OCI-LY3 (cell line): ENCODE results near the gene BBX.
A peak's percentile ranks its signal among the peaks of the same experiment; 100 is the strongest.

Experiments used
- H2AFZ ChIP-seq: fragments of 200-600, 300-600 bp; shearing (Covaris generic); 2 replicates; pipeline ENCODE4 v1.6.0; 2014; ENCODE audit warnings: antibody characterized with exemption, low read depth, low read length
- H3K27ac ChIP-seq: fragments of 200-600, 300-600 bp; sonication (generic); 2 replicates; pipeline ENCODE4 v1.5.1; 2014; ENCODE audit warnings: mild to moderate bottlenecking, low read length, moderate library complexity, mixed read lengths
- H3K27me3 ChIP-seq: fragments of 200-600, 300-600 bp; sonication (generic); 2 replicates; pipeline ENCODE4 v1.6.1; 2014; ENCODE audit warnings: low read depth, low read length, mixed read lengths
- H3K36me3 ChIP-seq: fragments of 200-600, 300-600 bp; sonication (generic); replicated peaks from 2 replicates; pipeline ENCODE3; 2014; ENCODE audit warnings: low read depth, low read length, mixed read lengths
- H3K4me1 ChIP-seq: fragments of 300-600, 200-600 bp; sonication (generic); 2 replicates; pipeline ENCODE4 v1.6.1; 2014; ENCODE audit warnings: low read length, mixed read lengths
- H3K4me2 ChIP-seq: fragments of 200-600, 300-600 bp; sonication (generic); 2 replicates; pipeline ENCODE4 v1.6.1; 2014; ENCODE audit warnings: low read length, mixed read lengths
- H3K4me3 ChIP-seq: fragments of 300-600, 200-600 bp; sonication (generic); 2 replicates; pipeline ENCODE4 v1.5.1; 2014; ENCODE audit warnings: antibody characterized with exemption, mild to moderate bottlenecking, low read length, moderate library complexity
- H3K79me2 ChIP-seq: fragments of 300-600, 200-600 bp; shearing (Covaris generic); 2 replicates; pipeline ENCODE4 v1.6.1; 2014; ENCODE audit warnings: mild to moderate bottlenecking, low read length, mixed read lengths
- H3K9ac ChIP-seq: fragments of 300-600, 200-600 bp; shearing (Covaris generic); 2 replicates; pipeline ENCODE4 v1.6.0; 2014; ENCODE audit warnings: mild to moderate bottlenecking, low read length, moderate library complexity
- H3K9me3 ChIP-seq: fragments of 200-600, 300-600 bp; shearing (Covaris generic); 2 replicates; pipeline ENCODE4 v1.6.1; 2014; ENCODE audit warnings: low read length, mixed read lengths; ENCODE audit not compliant: insufficient read depth
- H4K20me1 ChIP-seq: fragments of 200-600, 300-600 bp; sonication (generic); 2 replicates; pipeline ENCODE4 v1.6.1; 2016; ENCODE audit warnings: low read length, mixed read lengths; ENCODE audit not compliant: insufficient read depth
- EZH2phosphoT487 ChIP-seq: fragments of 200-600 bp; shearing (Covaris generic); IDR thresholded peaks from 2 replicates; pipeline ENCODE4 v1.6.1; 2018; ENCODE audit warnings: antibody characterized with exemption, mixed run types, low read depth
- TF ChIP-seq, protein P1 (sequence below): fragments of 200-600, 300-600 bp; sonication (generic); IDR thresholded peaks from 2 replicates; pipeline ENCODE4 v1.5.1; 2014; ENCODE audit warnings: antibody characterized with exemption, low read length, low read depth

BBX gene

DNA sequence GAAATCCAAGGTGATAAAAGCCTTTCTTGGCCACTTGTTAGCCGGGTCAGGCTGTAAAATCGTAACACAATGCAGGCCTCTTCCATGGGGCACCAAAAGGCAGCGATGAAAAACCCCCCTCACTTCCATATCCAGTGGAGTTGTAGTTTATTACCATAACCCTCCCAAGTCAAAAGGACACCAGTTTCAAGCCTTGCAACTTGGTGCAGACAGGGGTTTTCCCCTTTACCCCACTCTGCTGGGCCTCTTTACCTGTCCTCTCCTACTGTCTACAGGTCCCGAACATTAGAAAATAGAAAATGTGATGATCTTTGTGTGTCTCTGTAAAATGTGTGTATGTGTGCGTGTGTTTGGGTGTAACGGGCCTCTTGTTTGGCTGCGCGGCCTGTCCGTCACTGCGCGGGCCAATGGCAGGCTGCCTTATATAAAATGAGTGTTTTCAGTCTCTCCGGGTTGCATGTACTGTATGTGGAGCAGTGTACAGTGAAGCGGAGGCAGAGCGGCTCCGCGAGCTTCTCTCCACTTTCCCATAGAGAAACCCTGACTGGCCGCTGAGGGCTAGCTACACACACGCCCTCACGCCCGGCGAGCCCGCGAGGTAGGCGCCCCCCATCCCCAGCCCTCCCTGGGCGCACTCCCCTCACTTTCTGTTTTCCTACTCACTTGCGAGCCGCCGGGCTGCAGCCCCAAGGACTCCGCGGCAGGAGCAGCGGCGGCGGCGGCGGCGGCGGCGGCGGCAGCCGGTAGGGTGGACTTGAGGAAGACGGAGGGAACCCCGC, at the start of gene BBX:
BBX (plus strand) TSS at position 453 of the 779 bp plus-strand sequence. CDS start 187,499 bp downstream, outside the sequence.
- Histone ChIP-seq H3K27ac (peak within 1 kb of the TSS; percentile 73), H3K79me2 (peaks cover 38% of the 10 kb centered on the region)

DNA sequence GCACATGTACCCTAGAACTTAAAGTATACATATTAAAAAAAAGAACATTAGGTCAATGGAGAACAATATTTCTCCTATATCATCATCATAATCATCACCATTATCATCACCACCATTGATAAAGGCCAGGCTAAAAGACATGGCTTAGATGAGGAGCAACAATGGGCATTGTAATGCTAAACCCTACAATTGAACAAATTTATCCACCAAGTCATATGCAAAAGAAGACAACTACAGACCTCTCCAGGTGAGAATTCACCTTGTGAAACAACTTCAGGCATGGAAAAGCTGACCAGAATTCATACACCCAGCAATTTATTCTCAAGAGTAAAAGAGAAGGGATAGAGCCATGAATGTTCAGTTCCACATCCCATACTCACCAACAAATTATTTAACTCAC, 46.3 kb upstream of the BBX start:
- Histone ChIP-seq H3K27ac (no peak overlapping the region), H3K79me2 (no peaks in the 10 kb centered on the region), H3K36me3 (no peaks in the 10 kb centered on the region), H2AFZ (no peak overlapping the region), H3K4me2 (no peak overlapping the region), H3K9me3 (no peaks in the 10 kb centered on the region), H3K27me3 (0 out of 2 replicates have a peak, but pooled peaks cover 3% of the 10 kb centered on the region), H4K20me1 (no peaks in the 10 kb centered on the region), H3K9ac (no peak overlapping the region), H3K4me1 (no peaks in the 10 kb centered on the region), H3K4me3 (no peak overlapping the region)
- TF ChIP-seq EZH2phosphoT487, result no peak
- TF ChIP-seq, protein P1, sequence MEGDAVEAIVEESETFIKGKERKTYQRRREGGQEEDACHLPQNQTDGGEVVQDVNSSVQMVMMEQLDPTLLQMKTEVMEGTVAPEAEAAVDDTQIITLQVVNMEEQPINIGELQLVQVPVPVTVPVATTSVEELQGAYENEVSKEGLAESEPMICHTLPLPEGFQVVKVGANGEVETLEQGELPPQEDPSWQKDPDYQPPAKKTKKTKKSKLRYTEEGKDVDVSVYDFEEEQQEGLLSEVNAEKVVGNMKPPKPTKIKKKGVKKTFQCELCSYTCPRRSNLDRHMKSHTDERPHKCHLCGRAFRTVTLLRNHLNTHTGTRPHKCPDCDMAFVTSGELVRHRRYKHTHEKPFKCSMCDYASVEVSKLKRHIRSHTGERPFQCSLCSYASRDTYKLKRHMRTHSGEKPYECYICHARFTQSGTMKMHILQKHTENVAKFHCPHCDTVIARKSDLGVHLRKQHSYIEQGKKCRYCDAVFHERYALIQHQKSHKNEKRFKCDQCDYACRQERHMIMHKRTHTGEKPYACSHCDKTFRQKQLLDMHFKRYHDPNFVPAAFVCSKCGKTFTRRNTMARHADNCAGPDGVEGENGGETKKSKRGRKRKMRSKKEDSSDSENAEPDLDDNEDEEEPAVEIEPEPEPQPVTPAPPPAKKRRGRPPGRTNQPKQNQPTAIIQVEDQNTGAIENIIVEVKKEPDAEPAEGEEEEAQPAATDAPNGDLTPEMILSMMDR, result no peak

More for the DNA sequence above, at the start of gene BBX:
- peak within 1 kb of the TSS; percentile 99 for H3K4me3 ChIP-seq
- H3K4me1 ChIP-seq, result peaks cover 23% of the 10 kb centered on the region
- no peaks in the 10 kb centered on the region for H3K27me3 ChIP-seq
- no peak for TF ChIP-seq EZH2phosphoT487
- TF ChIP-seq, protein P1, result no peak
- peaks cover 9% of the 10 kb centered on the region; the same call in 1 of the 2 replicates for H4K20me1 ChIP-seq
- H3K9me3 ChIP-seq, result no peaks in the 10 kb centered on the region
- peak within 1 kb of the TSS; percentile 96 for H2AFZ ChIP-seq
- H3K36me3 ChIP-seq, result peaks cover 12% of the 10 kb centered on the region
- peak within 1 kb of the TSS; percentile 92 for H3K9ac ChIP-seq
- H3K4me2 ChIP-seq, result peak within 1 kb of the TSS; percentile 95

DNA sequence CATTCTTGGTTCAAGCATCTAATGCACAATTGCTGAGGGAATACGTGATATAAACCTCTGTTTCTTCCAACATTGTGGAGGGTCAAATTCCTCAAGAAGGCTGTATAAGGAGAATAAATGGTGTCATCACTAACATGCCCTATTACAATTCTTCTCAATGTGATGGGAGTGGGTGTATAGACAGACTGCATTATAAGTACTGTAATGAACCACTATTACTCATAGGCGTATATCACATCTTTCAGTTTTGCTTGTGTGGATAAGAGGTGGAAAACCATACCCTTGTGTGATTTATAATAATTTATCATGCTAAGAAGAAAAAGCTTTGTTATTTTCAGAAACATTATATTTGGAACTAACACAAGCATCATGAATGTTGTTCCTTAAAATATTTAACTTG, 35.3 kb upstream of the BBX start:
- H4K20me1 ChIP-seq, result no peaks in the 10 kb centered on the region
- H3K4me1 ChIP-seq, result no peaks in the 10 kb centered on the region
- no peak overlapping the region for H3K4me3 ChIP-seq
- no peak overlapping the region for H3K4me2 ChIP-seq
- H3K27ac ChIP-seq, result no peak overlapping the region
- no peak overlapping the region for H2AFZ ChIP-seq
- H3K79me2 ChIP-seq, result no peaks in the 10 kb centered on the region
- no peaks in the 10 kb centered on the region for H3K36me3 ChIP-seq
- no peaks in the 10 kb centered on the region for H3K9me3 ChIP-seq
- no peak overlapping the region for H3K9ac ChIP-seq
- TF ChIP-seq, protein P1, result no peak
- TF ChIP-seq EZH2phosphoT487, result no peak
- H3K27me3 ChIP-seq, result no peaks in the 10 kb centered on the region

DNA sequence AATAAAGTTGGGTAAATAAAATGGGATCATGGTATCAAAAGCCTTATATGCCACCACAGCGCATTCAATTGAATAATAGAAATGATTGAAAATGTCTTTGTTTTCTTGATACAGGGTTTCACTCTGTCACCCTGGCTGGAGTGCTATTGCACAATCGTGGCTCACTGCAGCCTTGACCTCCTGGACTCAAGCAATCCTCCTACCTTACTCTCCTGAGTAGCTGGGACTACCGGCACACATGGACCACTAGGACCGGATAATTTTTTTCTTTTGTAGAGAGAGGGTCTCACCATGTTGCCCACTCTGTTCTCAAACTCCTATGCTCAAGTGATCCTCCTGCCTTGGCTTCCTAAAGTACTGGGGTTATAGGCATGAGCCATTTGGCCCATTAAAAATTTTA, 33.8 kb upstream of the BBX start:
- TF ChIP-seq, protein P1, result no peak
- no peak for TF ChIP-seq EZH2phosphoT487
- no peak overlapping the region for H3K9ac ChIP-seq
- no peak overlapping the region for H3K4me3 ChIP-seq
- H3K9me3 ChIP-seq, result no peaks in the 10 kb centered on the region
- no peaks in the 10 kb centered on the region for H3K79me2 ChIP-seq
- H2AFZ ChIP-seq, result no peak overlapping the region
- no peak overlapping the region for H3K27ac ChIP-seq
- no peak overlapping the region for H3K4me2 ChIP-seq
- no peaks in the 10 kb centered on the region for H3K27me3 ChIP-seq
- H3K36me3 ChIP-seq, result no peaks in the 10 kb centered on the region
- H4K20me1 ChIP-seq, result no peaks in the 10 kb centered on the region
- H3K4me1 ChIP-seq, result no peaks in the 10 kb centered on the region
